Osteocyte (in vitro differentiated cells): ENCODE measurements around the gene KCNA4. TPM values are rescaled to one million over a fixed set of nuclear protein-coding genes. Genes with fewer than 3 reads are reported as not detected.

Experiments used
- DNase-seq: peaks from one replicate; pipeline ENCODE4 v3.0.0; 2021; ENCODE audit warnings: mixed read lengths; ENCODE audit not compliant: unreplicated experiment; ENCODE audit errors: extremely low spot score
- H3K27ac Mint-ChIP-seq: one replicate; pipeline ENCODE4 v1.8.0; 2021; ENCODE audit warnings: mild to moderate bottlenecking, mixed read lengths; ENCODE audit not compliant: unreplicated experiment
- H3K27me3 Mint-ChIP-seq: one replicate; pipeline ENCODE4 v1.8.0; 2021; ENCODE audit warnings: mixed read lengths; ENCODE audit not compliant: unreplicated experiment
- H3K36me3 Mint-ChIP-seq: one replicate; pipeline ENCODE4 v1.8.0; 2021; ENCODE audit warnings: mixed read lengths; ENCODE audit not compliant: unreplicated experiment
- H3K4me1 Mint-ChIP-seq: one replicate; pipeline ENCODE4 v1.8.0; 2021; ENCODE audit warnings: mixed read lengths; ENCODE audit not compliant: unreplicated experiment
- H3K4me3 Mint-ChIP-seq: one replicate; pipeline ENCODE4 v1.8.0; 2021; ENCODE audit warnings: mild to moderate bottlenecking, moderate library complexity, mixed read lengths; ENCODE audit not compliant: unreplicated experiment
- H3K9me3 Mint-ChIP-seq: one replicate; pipeline ENCODE4 v1.8.0; 2021; ENCODE audit warnings: mixed read lengths; ENCODE audit not compliant: unreplicated experiment
- CTCF ChIP-seq: fragments of 200-600 bp; sonication (generic); IDR thresholded peaks from 2 replicates; pipeline ENCODE4 v1.5.0; 2021; ENCODE audit warnings: antibody characterized with exemption, mild to moderate bottlenecking, moderate library complexity
- long read RNA-seq: library from polyadenylated mRNA; unstranded; transcript quantifications from one replicate; pipeline ENCODE4 v2.0.0, GENCODE V29; 2021
- total RNA-seq: library from RNA; stranded (reverse); gene quantifications from 2 replicates; pipeline ENCODE4 v1.2.1, GENCODE V29; 2021

KCNA4 gene
- total RNA-seq: not detected in 2 replicates
- long read RNA-seq: 0 reads

GRCh38 chr11:30016588-30017363, at the start of gene KCNA4:
Gene KCNA4 (minus strand): TSS chr11:30017030. CDS start chr11:30012678, 4,352 bp downstream.
- no peaks in the 10 kb centered on the region for H3K36me3 Mint-ChIP-seq
- no peaks in the 10 kb centered on the region for H3K9me3 Mint-ChIP-seq
- H3K27ac Mint-ChIP-seq: no peak within 1 kb of the TSS
- H3K4me3 Mint-ChIP-seq: peak within 1 kb of the TSS; percentile 46
- peak; percentile 19 for TF ChIP-seq CTCF
- peaks cover 22% of the 10 kb centered on the region for H3K27me3 Mint-ChIP-seq
- no peak for DNase-seq
- peaks cover 1% of the 10 kb centered on the region for H3K4me1 Mint-ChIP-seq

- H3K4me3 Mint-ChIP-seq: no peak overlapping the region
- H3K9me3 Mint-ChIP-seq: peaks cover 28% of the 10 kb centered on the region
- no peak overlapping the region for H3K27ac Mint-ChIP-seq
- no peaks in the 10 kb centered on the region for H3K4me1 Mint-ChIP-seq
- no peak for DNase-seq
- H3K27me3 Mint-ChIP-seq: no peaks in the 10 kb centered on the region
- no peaks in the 10 kb centered on the region for H3K36me3 Mint-ChIP-seq
- no peak for TF ChIP-seq CTCF
These were observed 45.3 kb upstream of the KCNA4 start for GRCh38 chr11:30062103-30062502.

- DNase-seq: no peak
- Mint-ChIP-seq H3K27me3 (no peaks in the 10 kb centered on the region), H3K27ac (no peak overlapping the region), H3K9me3 (peaks cover 15% of the 10 kb centered on the region), H3K4me1 (no peaks in the 10 kb centered on the region), H3K36me3 (no peaks in the 10 kb centered on the region), H3K4me3 (no peak overlapping the region)
- TF ChIP-seq CTCF: no peak
These were observed 42.5 kb upstream of the KCNA4 start for GRCh38 chr11:30059172-30059815.

GRCh38 chr11:30049214-30049613, 32.4 kb upstream of the KCNA4 start:
- TF ChIP-seq CTCF: no peak
- Mint-ChIP-seq H3K4me3 (no peak overlapping the region), H3K4me1 (no peaks in the 10 kb centered on the region), H3K27ac (no peak overlapping the region), H3K9me3 (peaks cover 4% of the 10 kb centered on the region), H3K27me3 (no peaks in the 10 kb centered on the region), H3K36me3 (no peaks in the 10 kb centered on the region)
- DNase-seq: no peak

- no peaks in the 10 kb centered on the region for H3K27me3 Mint-ChIP-seq
- TF ChIP-seq CTCF: no peak
- DNase-seq: no peak
These were observed 29.7 kb upstream of the KCNA4 start for GRCh38 chr11:30046578-30046945.

More at GRCh38 chr11:30046578-30046945, 29.7 kb upstream of the KCNA4 start:
- no peak overlapping the region for H3K27ac Mint-ChIP-seq
- H3K9me3 Mint-ChIP-seq: peaks cover 4% of the 10 kb centered on the region
- H3K4me1 Mint-ChIP-seq: no peaks in the 10 kb centered on the region
- no peaks in the 10 kb centered on the region for H3K36me3 Mint-ChIP-seq
- no peak overlapping the region for H3K4me3 Mint-ChIP-seq
